Transverse colon (tissue), 4 donors: ENCODE measurements around the gene NLGN4X. TPM values are rescaled to one million over a fixed set of nuclear protein-coding genes. Genes with fewer than 3 reads are reported as not detected.
A peak's percentile ranks its signal among the peaks of the same experiment; 100 is the strongest.

Experiments
- DNase-seq: peaks from one replicate; pipeline ENCODE4 v3.0.0-alpha.2; 2019
- H3K27ac ChIP-seq, 4 donors: fragments of 200-600 bp; sonication (generic); 2 replicates each; pipeline ENCODE4 v1.5.1; 2016 to 2018; ENCODE audit warnings: inconsistent platforms in 4 of 4
- H3K27me3 ChIP-seq: fragments of 200-600 bp; sonication (generic); 2 replicates; pipeline ENCODE4 v1.5.1; 2017; ENCODE audit warnings: inconsistent platforms
- H3K36me3 ChIP-seq, 4 donors: fragments of 200-600 bp; sonication (generic); 2 replicates each; pipeline ENCODE4 v1.5.1; 2017 to 2019; ENCODE audit warnings: inconsistent platforms in 4 of 4
- H3K4me1 ChIP-seq, 4 donors: fragments of 200-600 bp; sonication (generic); 2 replicates each; pipeline ENCODE4 v1.5.1; 2017 to 2020; ENCODE audit warnings: inconsistent platforms in 4 of 4
- H3K4me3 ChIP-seq, 4 donors: fragments of 200-600 bp; sonication (generic); 1 replicate in 1 of 4; 2 replicates in 3 of 4; pipeline versions ENCODE4 v1.5.1 to v1.6.1; 2017 to 2019; ENCODE audit warnings: inconsistent platforms in 4 of 4
- H3K9me3 ChIP-seq, 2 donors: fragments of 200-600 bp; sonication (generic); 2 replicates each; pipeline ENCODE4 v1.5.1; 2017 to 2019; ENCODE audit warnings: inconsistent platforms in 2 of 2
- CTCF ChIP-seq, 5 experiments: fragments of 200-600 bp in 3 of 5; fragments of 450-650 bp in 2 of 5; sonication (generic) in 3 of 5; IDR thresholded peaks; 1 replicate in 2 of 5; 2 replicates in 3 of 5; pipeline ENCODE4 v1.5.1; 2016 to 2017; ENCODE audit warnings: antibody characterized with exemption in 5 of 5, inconsistent platforms in 3 of 5, mild to moderate bottlenecking in 2 of 5, moderate library complexity in 1 of 5
- EP300 ChIP-seq: sonication (generic); formaldehyde crosslinking; IDR thresholded peaks from one replicate; pipeline ENCODE4 v1.6.1; 2017; ENCODE audit warnings: antibody characterized with exemption, low read depth
- POLR2A ChIP-seq: fragments of 450-650 bp; IDR thresholded peaks from one replicate; pipeline ENCODE4 v1.6.1; 2016; ENCODE audit warnings: antibody characterized with exemption, mild to moderate bottlenecking, moderate library complexity
- POLR2AphosphoS5 ChIP-seq, 3 donors: sonication (generic); formaldehyde crosslinking; IDR thresholded peaks; one replicate each; pipeline ENCODE4 v1.6.1; 2016; ENCODE audit warnings: antibody characterized with exemption in 3 of 3
- WGBS, 2 donors: methylation state at CpG; one replicate each; pipeline ENCODE4 v1.1.5; 2018; ENCODE audit warnings: low coverage in 1 of 2; 5-methylcytosine and 5-hydroxymethylcytosine counted together
- in situ Hi-C, 4 donors: fragments of 200-750 bp; cut with MboI; loops; one replicate each; pipeline versions ENCODE4 v1.15.0 to v1.15.1; 2017; ENCODE audit warnings: low sequenced_read_pairs in 3 of 4, low pct_ligation_motif_present in 1 of 4, low pct_unique_long_range_greater_than_20kb in 1 of 4
- intact Hi-C: fragments of 100-400 bp; cut with DNase I; formaldehyde crosslinking; loops from one replicate; pipeline ENCODE4 v1.15.1; 2023; ENCODE audit warnings: low total_unique reads
- total RNA-seq, 4 donors: library from RNA; depleted of rRNA; stranded (reverse); fragments of >200 nt; gene quantifications; one replicate each; pipeline ENCODE4 v1.1.0, GENCODE V29; 2016

Gene NLGN4X
- total RNA-seq, 4 donors from 2014 or later, result 0.96 to 1.7 (median 1.5) TPM; not detected in 1

- no peak overlapping the region for H3K27ac ChIP-seq
- no peaks in the 10 kb centered on the region for H3K4me1 ChIP-seq
- no peak for DNase-seq
- H3K36me3 ChIP-seq, result no peaks in the 10 kb centered on the region
- H3K9me3 ChIP-seq, result no peaks in the 10 kb centered on the region
- 86 to 100% methylated on average over 1 to 2 of the region's 2 CpGs for WGBS, 2 donors
- no peak overlapping the region for H3K4me3 ChIP-seq
- TF ChIP-seq POLR2A, result no peak
- TF ChIP-seq POLR2AphosphoS5 (IDR thresholded peaks at IDR 0.05), result no peak
- TF ChIP-seq CTCF (IDR thresholded peaks at IDR 0.05), result no peak
- TF ChIP-seq EP300, result no peak
- no peaks in the 10 kb centered on the region for H3K27me3 ChIP-seq
- intact Hi-C loops (no loop called here), in situ Hi-C loops (no loop called here)
Observed at GRCh38 chrX:5959286-5959685, 269.4 kb downstream of the NLGN4X start.

- intact Hi-C loops, result no loop called here
- in situ Hi-C loops, result no loop called here
- WGBS, 2 donors, result 73% methylated on average over 2 of the region's 2 CpGs; no CpG with 5 or more reads in 1 of the 2 donors
- H3K36me3 ChIP-seq, result no peaks in the 10 kb centered on the region
- no peaks in the 10 kb centered on the region for H3K4me1 ChIP-seq
- TF ChIP-seq POLR2A, result no peak
- TF ChIP-seq CTCF (IDR thresholded peaks at IDR 0.05), result no peak
- TF ChIP-seq EP300, result no peak
- TF ChIP-seq POLR2AphosphoS5 (IDR thresholded peaks at IDR 0.05), result no peak
- DNase-seq, result no peak
- no peaks in the 10 kb centered on the region for H3K27me3 ChIP-seq
- no peak overlapping the region for H3K27ac ChIP-seq
- no peaks in the 10 kb centered on the region for H3K9me3 ChIP-seq
- H3K4me3 ChIP-seq, result no peak overlapping the region
Observed at GRCh38 chrX:5958523-5958922, 270.1 kb downstream of the NLGN4X start.

GRCh38 chrX:5957506-5957905 is 271.2 kb downstream of the NLGN4X start:
- in situ Hi-C loops, result no loop called here

GRCh38 chrX:5936438-5936837 is 292.2 kb downstream of the NLGN4X start:
- DNase-seq, result no peak
- no peaks in the 10 kb centered on the region for H3K27me3 ChIP-seq
- H3K9me3 ChIP-seq, result no peaks in the 10 kb centered on the region
- TF ChIP-seq POLR2A (no peak), POLR2AphosphoS5 (IDR thresholded peaks at IDR 0.05) (peak in 1 of 3 donors; percentile 15)
- 17 to 32% methylated on average over 1 to 6 of the region's 6 CpGs for WGBS, 2 donors
- no peak overlapping the region for H3K4me3 ChIP-seq
- peak overlapping the region in 1 of 4 donors; percentile 52 for H3K27ac ChIP-seq
- in situ Hi-C loops (no loop called here), intact Hi-C loops (loop anchor here (5.0 kb wide), 1 partner anchor 186 kb away; no protein-coding TSS in a partner anchor)
- no peaks in the 10 kb centered on the region for H3K36me3 ChIP-seq
- H3K4me1 ChIP-seq, result no peaks in the 10 kb centered on the region

More at GRCh38 chrX:5957506-5957905, 271.2 kb downstream of the NLGN4X start:
- H3K9me3 ChIP-seq, result no peaks in the 10 kb centered on the region
- no peaks in the 10 kb centered on the region for H3K36me3 ChIP-seq
- intact Hi-C loops, result no loop called here
- TF ChIP-seq EP300, result no peak
- TF ChIP-seq POLR2A, result no peak
- TF ChIP-seq POLR2AphosphoS5 (IDR thresholded peaks at IDR 0.05), result no peak
- no peak for TF ChIP-seq CTCF (IDR thresholded peaks at IDR 0.05)
- no peak overlapping the region for H3K4me3 ChIP-seq
- no peak for DNase-seq
- H3K4me1 ChIP-seq, result no peaks in the 10 kb centered on the region
- 49 to 64% methylated on average over 3 of the region's 3 CpGs for WGBS, 2 donors
- H3K27me3 ChIP-seq, result no peaks in the 10 kb centered on the region
- no peak overlapping the region for H3K27ac ChIP-seq

GRCh38 chrX:5928224-5928623 is 300.4 kb downstream of the NLGN4X start:
- TF ChIP-seq EP300 (no peak), CTCF (IDR thresholded peaks at IDR 0.05) (no peak), POLR2AphosphoS5 (IDR thresholded peaks at IDR 0.05) (no peak), POLR2A (no peak)
- Histone ChIP-seq H3K27me3 (no peaks in the 10 kb centered on the region), H3K4me1 (no peaks in the 10 kb centered on the region), H3K9me3 (no peaks in the 10 kb centered on the region), H3K36me3 (no peaks in the 10 kb centered on the region), H3K4me3 (no peak overlapping the region), H3K27ac (no peak overlapping the region)
- DNase-seq, result no peak
- intact Hi-C loops, result no loop called here
- WGBS, 2 donors, result 41% methylated on average over 2 of the region's 2 CpGs; no CpG with 5 or more reads in 1 of the 2 donors
- in situ Hi-C loops, result no loop called here
